Measurements from ENCODE around the gene FAM118A. TPM values are rescaled to one million over a fixed set of nuclear protein-coding genes. Genes with fewer than 3 reads are reported as not detected.

The FAM118A gene
- polyA plus RNA-seq, 1 experiment: 18.8 TPM

DNA sequence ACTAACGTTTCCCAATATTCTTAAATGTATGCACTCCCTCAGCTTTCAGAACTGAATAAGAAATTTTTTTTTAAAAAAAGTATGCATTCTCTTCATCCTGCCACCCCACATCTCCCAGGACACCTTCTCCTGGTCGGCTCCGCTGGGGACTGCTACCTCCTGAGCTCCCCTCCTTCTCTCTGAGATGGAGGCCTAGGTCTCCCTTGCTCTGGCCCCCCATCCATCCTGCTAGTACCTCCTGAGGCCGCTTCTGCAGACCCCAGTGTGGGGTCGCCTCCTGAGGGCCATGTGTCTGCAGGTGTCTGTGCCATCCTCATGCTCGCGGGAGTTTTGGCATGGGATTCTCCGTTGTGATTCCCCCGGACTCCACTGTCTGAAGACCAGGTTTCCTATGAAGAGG lies 27.8 kb downstream of the FAM118A start:
- TF ChIP-seq, protein P1, sequence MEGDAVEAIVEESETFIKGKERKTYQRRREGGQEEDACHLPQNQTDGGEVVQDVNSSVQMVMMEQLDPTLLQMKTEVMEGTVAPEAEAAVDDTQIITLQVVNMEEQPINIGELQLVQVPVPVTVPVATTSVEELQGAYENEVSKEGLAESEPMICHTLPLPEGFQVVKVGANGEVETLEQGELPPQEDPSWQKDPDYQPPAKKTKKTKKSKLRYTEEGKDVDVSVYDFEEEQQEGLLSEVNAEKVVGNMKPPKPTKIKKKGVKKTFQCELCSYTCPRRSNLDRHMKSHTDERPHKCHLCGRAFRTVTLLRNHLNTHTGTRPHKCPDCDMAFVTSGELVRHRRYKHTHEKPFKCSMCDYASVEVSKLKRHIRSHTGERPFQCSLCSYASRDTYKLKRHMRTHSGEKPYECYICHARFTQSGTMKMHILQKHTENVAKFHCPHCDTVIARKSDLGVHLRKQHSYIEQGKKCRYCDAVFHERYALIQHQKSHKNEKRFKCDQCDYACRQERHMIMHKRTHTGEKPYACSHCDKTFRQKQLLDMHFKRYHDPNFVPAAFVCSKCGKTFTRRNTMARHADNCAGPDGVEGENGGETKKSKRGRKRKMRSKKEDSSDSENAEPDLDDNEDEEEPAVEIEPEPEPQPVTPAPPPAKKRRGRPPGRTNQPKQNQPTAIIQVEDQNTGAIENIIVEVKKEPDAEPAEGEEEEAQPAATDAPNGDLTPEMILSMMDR (IDR thresholded peaks at IDR 0.05; ENCODE audit: insufficient read depth, low read depth, low read length): no peak
- Histone ChIP-seq H3K36me3 (ENCODE audit: control insufficient read depth, insufficient read depth, low read length) (peaks cover 20% of the 10 kb centered on the region), H3K27me3 (ENCODE audit: control insufficient read depth, insufficient read depth, low read length) (no peaks in the 10 kb centered on the region), H3K4me3 (ENCODE audit: low read depth, low read length) (no peak overlapping the region)
- ChIA-PET CTCF (no interaction called here), POLR2A (no interaction called here)
- no peak for DNase-seq (ENCODE audit: low read depth)

DNA sequence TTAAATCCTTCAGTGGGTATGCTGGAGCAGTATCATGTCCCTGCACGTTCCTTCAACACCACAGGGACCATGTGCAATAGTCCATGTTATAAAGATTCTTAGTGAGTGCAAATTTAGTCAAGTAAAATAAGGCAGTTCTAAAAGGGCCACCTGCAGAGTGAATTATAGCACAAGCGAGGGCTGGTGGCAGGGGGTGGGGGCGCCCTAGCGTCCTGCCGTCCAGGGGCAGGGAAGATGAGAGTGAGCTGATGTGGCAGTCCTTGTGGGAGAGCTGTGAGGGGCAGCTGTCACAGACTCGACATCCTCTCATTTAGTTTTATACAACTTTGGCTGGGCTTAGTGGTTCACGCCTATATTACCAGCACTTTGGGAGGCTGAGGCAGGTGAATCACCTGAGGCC lies 29.1 kb downstream of the FAM118A start:
- ChIA-PET POLR2A (interaction anchor here (0.6 kb wide), 1 partner anchor 189 kb away, joined by 4 read pairs; no protein-coding TSS in a partner anchor), CTCF (no interaction called here)
- Histone ChIP-seq H3K4me3 (ENCODE audit: low read depth, low read length) (no peak overlapping the region), H3K36me3 (ENCODE audit: control insufficient read depth, insufficient read depth, low read length) (peaks cover 20% of the 10 kb centered on the region), H3K27me3 (ENCODE audit: control insufficient read depth, insufficient read depth, low read length) (no peaks in the 10 kb centered on the region)
- TF ChIP-seq, protein P1 (IDR thresholded peaks at IDR 0.05; ENCODE audit: insufficient read depth, low read depth, low read length): no peak
- DNase-seq (ENCODE audit: low read depth): no peak

DNA sequence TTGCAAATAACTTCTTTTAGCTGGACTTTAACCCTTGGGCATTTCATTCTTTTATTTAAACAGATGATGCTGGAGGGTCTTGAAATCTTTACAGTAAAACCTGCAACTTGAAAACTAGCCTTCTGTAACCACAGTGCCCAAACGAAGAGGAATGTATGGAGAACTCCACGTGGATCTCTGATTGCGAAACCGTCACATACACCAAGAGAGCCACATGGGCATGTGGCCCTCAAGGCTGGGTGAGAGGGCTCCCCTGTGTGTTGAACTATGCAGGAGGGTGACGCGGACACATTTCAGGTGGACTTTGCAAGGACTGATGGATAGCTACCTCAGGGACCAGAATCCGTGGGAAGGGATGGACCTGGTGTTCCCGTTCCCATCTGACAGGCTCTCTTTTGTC lies 30.6 kb downstream of the FAM118A start:
- TF ChIP-seq, protein P1 (IDR thresholded peaks at IDR 0.05; ENCODE audit: insufficient read depth, low read depth, low read length): no peak
- no peaks in the 10 kb centered on the region for H3K27me3 ChIP-seq (ENCODE audit: control insufficient read depth, insufficient read depth, low read length)
- POLR2A ChIA-PET: no interaction called here
- H3K36me3 ChIP-seq (ENCODE audit: control insufficient read depth, insufficient read depth, low read length): peaks cover 18% of the 10 kb centered on the region
- CTCF ChIA-PET: interaction anchor here (0.7 kb wide), 1 partner anchor 50 kb away, joined by 3 read pairs; no protein-coding TSS in a partner anchor
- DNase-seq (ENCODE audit: low read depth): no peak
- no peak overlapping the region for H3K4me3 ChIP-seq (ENCODE audit: low read depth, low read length)

DNA sequence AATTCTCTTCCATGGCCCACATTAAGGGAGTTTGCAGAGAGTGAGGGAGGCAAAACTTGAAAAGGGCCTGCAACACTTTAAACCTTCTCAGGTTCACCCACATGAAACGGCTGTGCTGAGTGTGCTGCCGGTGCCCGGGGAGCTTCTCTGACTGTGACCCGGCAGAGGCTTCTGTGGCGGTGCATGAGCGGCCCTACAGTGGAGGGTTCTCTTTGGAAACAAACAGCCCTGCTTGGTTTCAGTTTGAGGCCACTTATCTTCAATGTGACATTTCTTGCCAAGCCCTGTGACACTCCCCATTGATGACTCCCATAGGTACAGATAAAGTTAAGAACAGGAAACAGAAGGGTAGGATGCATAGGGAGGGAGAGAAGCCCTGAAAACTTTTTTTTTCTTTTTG lies 31.8 kb downstream of the FAM118A start:
- POLR2A ChIA-PET: no interaction called here
- no peak for DNase-seq (ENCODE audit: low read depth)
- CTCF ChIA-PET: no interaction called here
- TF ChIP-seq, protein P1 (IDR thresholded peaks at IDR 0.05; ENCODE audit: insufficient read depth, low read depth, low read length): no peak
- Histone ChIP-seq H3K36me3 (ENCODE audit: control insufficient read depth, insufficient read depth, low read length) (peaks cover 17% of the 10 kb centered on the region), H3K27me3 (ENCODE audit: control insufficient read depth, insufficient read depth, low read length) (no peaks in the 10 kb centered on the region), H3K4me3 (ENCODE audit: low read depth, low read length) (no peak overlapping the region)

DNA sequence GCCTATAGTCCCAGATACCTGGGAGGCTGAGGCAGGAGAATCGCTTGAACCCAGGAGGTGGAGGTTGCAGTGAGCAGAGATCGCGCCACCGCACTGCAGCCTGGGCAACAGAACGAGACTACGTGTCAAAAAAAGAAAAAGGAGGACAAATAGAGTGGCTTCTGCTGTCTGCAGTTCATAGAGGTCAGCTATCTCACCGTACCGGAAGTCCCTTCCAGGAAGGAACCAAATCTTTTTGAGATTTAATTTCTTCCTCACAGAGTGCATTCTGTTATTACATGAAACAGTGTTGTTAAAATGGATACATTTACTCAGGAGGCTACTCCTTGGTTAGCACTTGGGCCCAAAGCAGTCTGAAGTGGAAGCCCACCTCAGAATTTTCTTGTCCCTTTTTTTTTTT lies 33.4 kb downstream of the FAM118A start:
- Histone ChIP-seq H3K36me3 (ENCODE audit: control insufficient read depth, insufficient read depth, low read length) (peaks cover 15% of the 10 kb centered on the region), H3K27me3 (ENCODE audit: control insufficient read depth, insufficient read depth, low read length) (no peaks in the 10 kb centered on the region), H3K4me3 (ENCODE audit: low read depth, low read length) (no peak overlapping the region)
- no peak for DNase-seq (ENCODE audit: low read depth)
- ChIA-PET POLR2A (no interaction called here), CTCF (interaction anchor here (1.0 kb wide), 1 partner anchor 85 kb away, joined by 3 read pairs; no protein-coding TSS in a partner anchor)
- TF ChIP-seq, protein P1 (IDR thresholded peaks at IDR 0.05; ENCODE audit: insufficient read depth, low read depth, low read length): no peak
